HepG2 (cell line): Measurements from ENCODE around the gene KIAA0930.

Experiments
- JUNB ChIP-seq: sonication (generic); formaldehyde crosslinking; IDR thresholded peaks from 2 replicates; pipeline ENCODE4 v1.8.0; 2022; ENCODE audit warnings: missing genetic modification reagents, mild to moderate bottlenecking, borderline replicate concordance
- KDM5B ChIP-seq: sonication (generic); formaldehyde crosslinking; IDR thresholded peaks from 2 replicates; pipeline ENCODE4 v1.4.0; 2020; ENCODE audit warnings: missing genetic modification reagents, mild to moderate bottlenecking, borderline replicate concordance
- MYC ChIP-seq: sonication (generic); formaldehyde crosslinking; IDR thresholded peaks from 2 replicates; pipeline ENCODE4 v1.9.0; 2021; ENCODE audit warnings: missing genetic modification reagents, borderline replicate concordance
- SIN3A ChIP-seq: IDR thresholded peaks from 2 replicates; pipeline ENCODE4 v1.6.1; 2011; ENCODE audit warnings: low read depth, mild to moderate bottlenecking, control low read depth, low read length, borderline replicate concordance
- ZBTB7B ChIP-seq: sonication (generic); formaldehyde crosslinking; IDR thresholded peaks from 2 replicates; pipeline ENCODE4 v1.4.0; 2020; ENCODE audit warnings: missing genetic modification reagents
- ZNF282 ChIP-seq: fragments of 450-650 bp; IDR thresholded peaks from 2 replicates; pipeline ENCODE4 v1.6.1; 2018; ENCODE audit not compliant: partially characterized antibody
- ZNF598 ChIP-seq: sonication (generic); formaldehyde crosslinking; IDR thresholded peaks from 2 replicates; pipeline ENCODE4 v1.5.1; 2020; ENCODE audit warnings: mild to moderate bottlenecking, missing genetic modification reagents, borderline replicate concordance
- ZNF816 ChIP-seq: sonication (generic); formaldehyde crosslinking; IDR thresholded peaks from 2 replicates; pipeline ENCODE4 v1.8.0; 2022; ENCODE audit warnings: missing genetic modification reagents, mild to moderate bottlenecking, borderline replicate concordance
- TF ChIP-seq, protein P1 (sequence below): sonication (generic); formaldehyde crosslinking; IDR thresholded peaks from 2 replicates; pipeline ENCODE4 v1.5.0; 2020; ENCODE audit warnings: mild to moderate bottlenecking, missing genetic modification reagents
- TF ChIP-seq, protein P2 (sequence below): sonication (generic); formaldehyde crosslinking; IDR thresholded peaks from 2 replicates; pipeline ENCODE4 v1.8.0; 2022; ENCODE audit warnings: mild to moderate bottlenecking, missing genetic modification reagents
- TF ChIP-seq, protein P3 (sequence below): sonication (generic); formaldehyde crosslinking; IDR thresholded peaks from 2 replicates; pipeline ENCODE4 v1.8.1; 2023; ENCODE audit warnings: mild to moderate bottlenecking, moderate library complexity, missing genetic modification reagents
- TF ChIP-seq, protein P4 (sequence below): sonication (generic); formaldehyde crosslinking; IDR thresholded peaks from 2 replicates; pipeline ENCODE4 v1.5.0; 2020; ENCODE audit warnings: mild to moderate bottlenecking, missing genetic modification reagents, moderate library complexity

DNA sequence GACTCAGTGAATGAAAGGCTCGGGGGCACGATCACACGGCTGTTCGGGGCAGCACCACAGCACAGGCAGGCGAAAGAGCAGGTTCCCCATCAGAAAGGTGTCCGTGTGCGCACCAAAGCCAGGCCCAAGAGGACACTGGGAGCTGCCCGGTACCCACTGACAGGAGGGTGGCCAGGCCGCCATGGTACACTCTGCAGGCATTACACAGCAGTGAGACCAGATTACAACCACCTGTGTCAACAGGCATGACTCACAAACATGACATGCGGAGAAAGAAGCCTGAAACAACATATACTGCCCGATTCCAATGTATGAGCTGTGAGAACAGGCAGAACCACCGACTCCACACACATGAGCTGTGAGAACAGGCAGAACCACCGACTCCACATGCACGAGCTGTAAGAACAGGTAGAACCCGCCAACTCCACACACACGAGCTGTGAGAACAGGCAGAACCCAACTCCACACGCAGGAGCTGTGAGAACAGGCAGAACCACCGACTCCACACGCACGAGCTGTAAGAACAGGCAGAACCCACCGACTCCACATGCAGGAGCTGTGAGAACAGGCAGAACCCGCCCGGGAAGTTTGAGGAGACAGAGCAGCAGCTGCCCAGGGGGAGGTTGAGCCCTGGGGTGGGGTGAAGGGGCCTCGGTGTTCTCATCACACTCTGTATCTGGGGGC, 32.6 kb downstream of the KIAA0930 start:
- TF ChIP-seq JUNB (CRISPR knock-in tag) (no peak), ZNF282 (no peak), ZBTB7B (no peak), SIN3A (no peak), ZNF598 (CRISPR knock-in tag) (no peak), KDM5B (no peak), ZNF816 (no peak), MYC (no peak)
- TF ChIP-seq, protein P1, sequence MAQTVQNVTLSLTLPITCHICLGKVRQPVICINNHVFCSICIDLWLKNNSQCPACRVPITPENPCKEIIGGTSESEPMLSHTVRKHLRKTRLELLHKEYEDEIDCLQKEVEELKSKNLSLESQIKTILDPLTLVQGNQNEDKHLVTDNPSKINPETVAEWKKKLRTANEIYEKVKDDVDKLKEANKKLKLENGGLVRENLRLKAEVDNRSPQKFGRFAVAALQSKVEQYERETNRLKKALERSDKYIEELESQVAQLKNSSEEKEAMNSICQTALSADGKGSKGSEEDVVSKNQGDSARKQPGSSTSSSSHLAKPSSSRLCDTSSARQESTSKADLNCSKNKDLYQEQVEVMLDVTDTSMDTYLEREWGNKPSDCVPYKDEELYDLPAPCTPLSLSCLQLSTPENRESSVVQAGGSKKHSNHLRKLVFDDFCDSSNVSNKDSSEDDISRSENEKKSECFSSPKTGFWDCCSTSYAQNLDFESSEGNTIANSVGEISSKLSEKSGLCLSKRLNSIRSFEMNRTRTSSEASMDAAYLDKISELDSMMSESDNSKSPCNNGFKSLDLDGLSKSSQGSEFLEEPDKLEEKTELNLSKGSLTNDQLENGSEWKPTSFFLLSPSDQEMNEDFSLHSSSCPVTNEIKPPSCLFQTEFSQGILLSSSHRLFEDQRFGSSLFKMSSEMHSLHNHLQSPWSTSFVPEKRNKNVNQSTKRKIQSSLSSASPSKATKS (CRISPR knock-in tag): no peak
- TF ChIP-seq, protein P2, sequence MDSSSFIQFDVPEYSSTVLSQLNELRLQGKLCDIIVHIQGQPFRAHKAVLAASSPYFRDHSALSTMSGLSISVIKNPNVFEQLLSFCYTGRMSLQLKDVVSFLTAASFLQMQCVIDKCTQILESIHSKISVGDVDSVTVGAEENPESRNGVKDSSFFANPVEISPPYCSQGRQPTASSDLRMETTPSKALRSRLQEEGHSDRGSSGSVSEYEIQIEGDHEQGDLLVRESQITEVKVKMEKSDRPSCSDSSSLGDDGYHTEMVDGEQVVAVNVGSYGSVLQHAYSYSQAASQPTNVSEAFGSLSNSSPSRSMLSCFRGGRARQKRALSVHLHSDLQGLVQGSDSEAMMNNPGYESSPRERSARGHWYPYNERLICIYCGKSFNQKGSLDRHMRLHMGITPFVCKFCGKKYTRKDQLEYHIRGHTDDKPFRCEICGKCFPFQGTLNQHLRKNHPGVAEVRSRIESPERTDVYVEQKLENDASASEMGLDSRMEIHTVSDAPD (CRISPR knock-in tag): no peak
- TF ChIP-seq, protein P3, sequence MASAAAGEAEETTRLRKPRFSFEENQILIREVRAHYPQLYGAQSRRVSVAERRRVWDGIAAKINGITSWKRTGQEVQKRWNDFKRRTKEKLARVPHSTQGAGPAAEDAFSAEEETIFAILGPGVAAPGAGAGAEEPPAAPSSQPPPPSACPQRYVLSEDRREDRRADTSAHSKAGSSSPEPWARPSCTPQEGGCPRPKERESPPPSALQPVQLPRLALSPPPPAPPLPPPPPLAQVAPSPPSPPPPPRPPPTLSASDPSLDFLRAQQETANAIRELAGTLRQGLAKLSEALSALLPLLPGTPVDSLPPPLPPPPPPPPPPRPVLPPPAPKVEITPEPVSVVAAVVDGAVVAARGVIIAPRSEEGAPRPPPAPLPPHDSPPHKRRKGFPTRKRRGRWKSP: no peak
- TF ChIP-seq, protein P4, sequence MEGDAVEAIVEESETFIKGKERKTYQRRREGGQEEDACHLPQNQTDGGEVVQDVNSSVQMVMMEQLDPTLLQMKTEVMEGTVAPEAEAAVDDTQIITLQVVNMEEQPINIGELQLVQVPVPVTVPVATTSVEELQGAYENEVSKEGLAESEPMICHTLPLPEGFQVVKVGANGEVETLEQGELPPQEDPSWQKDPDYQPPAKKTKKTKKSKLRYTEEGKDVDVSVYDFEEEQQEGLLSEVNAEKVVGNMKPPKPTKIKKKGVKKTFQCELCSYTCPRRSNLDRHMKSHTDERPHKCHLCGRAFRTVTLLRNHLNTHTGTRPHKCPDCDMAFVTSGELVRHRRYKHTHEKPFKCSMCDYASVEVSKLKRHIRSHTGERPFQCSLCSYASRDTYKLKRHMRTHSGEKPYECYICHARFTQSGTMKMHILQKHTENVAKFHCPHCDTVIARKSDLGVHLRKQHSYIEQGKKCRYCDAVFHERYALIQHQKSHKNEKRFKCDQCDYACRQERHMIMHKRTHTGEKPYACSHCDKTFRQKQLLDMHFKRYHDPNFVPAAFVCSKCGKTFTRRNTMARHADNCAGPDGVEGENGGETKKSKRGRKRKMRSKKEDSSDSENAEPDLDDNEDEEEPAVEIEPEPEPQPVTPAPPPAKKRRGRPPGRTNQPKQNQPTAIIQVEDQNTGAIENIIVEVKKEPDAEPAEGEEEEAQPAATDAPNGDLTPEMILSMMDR (CRISPR knock-in tag): no peak
